ENCODE data around the gene PREB. TPM values are rescaled to one million over a fixed set of nuclear protein-coding genes. Genes with fewer than 3 reads are reported as not detected.
A peak's percentile ranks its signal among the peaks of the same experiment; 100 is the strongest.

PREB gene
- total and polyA plus RNA-seq, 2 of the 13 experiments (the other 11 are each of a cell fraction or from before 2014, with no cell fraction given) = 112 to 192 TPM

DNA sequence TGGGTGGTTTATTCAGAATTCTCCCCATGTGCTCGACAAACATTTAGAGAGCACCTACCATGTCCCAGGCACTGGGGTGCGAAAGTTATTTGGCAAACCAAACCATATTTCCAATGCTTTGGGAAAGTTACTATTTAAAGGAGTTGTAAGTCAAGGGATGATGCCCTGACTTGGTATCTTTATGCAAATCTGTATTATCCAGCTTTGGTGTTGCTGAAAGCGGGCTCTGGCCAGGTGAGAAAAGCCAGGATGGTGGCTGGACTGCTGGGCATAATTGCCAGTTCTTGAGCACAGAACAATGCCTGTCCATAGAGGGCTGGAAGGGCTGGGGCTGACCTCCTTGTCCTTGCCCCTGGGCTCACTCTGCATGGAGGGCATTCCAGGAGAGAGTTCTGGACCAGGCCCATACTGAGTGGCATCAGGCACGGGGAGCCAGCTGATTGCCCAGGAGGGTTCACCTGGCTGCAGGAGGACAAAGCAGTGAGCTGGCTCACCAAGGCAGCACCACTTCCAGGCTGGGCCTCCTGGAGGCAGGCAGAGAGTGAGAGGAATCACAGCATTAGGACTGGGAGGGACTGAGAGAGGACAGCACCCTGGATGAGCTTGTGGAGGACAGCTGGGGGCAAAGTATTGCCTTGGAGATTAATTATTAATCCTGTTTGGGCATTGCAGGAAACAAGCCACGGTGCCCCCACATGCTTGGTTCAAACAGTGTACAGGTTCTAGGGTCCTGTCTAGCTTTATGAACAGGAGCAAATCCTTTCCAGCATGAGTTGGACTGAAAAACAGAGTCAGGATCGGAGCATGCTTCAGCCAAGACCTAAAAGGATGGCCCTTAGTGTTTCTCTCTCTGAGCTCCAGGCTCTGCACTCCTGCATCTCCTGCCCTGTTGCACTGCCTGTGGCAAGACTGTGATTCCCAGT, 40.7 kb downstream of the PREB start (continued):
- TF ChIP-seq, protein P1, sequence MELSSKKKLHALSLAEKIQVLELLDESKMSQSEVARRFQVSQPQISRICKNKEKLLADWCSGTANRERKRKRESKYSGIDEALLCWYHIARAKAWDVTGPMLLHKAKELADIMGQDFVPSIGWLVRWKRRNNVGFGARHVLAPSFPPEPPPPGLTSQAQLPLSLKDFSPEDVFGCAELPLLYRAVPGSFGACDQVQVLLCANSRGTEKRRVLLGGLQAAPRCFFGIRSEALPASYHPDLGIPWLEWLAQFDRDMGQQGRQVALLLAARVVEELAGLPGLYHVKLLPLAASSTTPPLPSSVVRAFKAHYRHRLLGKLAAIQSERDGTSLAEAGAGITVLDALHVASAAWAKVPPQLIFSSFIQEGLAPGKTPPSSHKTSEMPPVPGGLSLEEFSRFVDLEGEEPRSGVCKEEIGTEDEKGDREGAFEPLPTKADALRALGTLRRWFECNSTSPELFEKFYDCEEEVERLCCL (CRISPR knock-in tag; IDR thresholded peaks at IDR 0.05; ENCODE audit: borderline replicate concordance) = no peak
- TF ChIP-seq ARID2 (CRISPR knock-in tag; IDR thresholded peaks at IDR 0.05; ENCODE audit: borderline replicate concordance) (0 out of 2 replicates have a peak, but pooled peaks have one; percentile 78), CCAR2 (optimal IDR thresholded peaks at IDR 0.05; ENCODE audit: low read depth, low read length) (no peak), RFX5 (IDR thresholded peaks at IDR 0.05; ENCODE audit: low read depth, low read length) (no peak), ZNF20 (CRISPR knock-in tag; IDR thresholded peaks at IDR 0.05) (no peak), TEAD2 (CRISPR knock-in tag; IDR thresholded peaks at IDR 0.05) (no peak), THAP11 (CRISPR knock-in tag; IDR thresholded peaks at IDR 0.05) (peak; percentile 86), KLF9 (CRISPR knock-in tag; IDR thresholded peaks at IDR 0.05; ENCODE audit: low read depth) (no peak), POGZ (CRISPR knock-in tag; IDR thresholded peaks at IDR 0.05) (no peak), ZKSCAN1 (IDR thresholded peaks at IDR 0.05; ENCODE audit: low read length) (no peak), NFE2L1 (CRISPR knock-in tag; IDR thresholded peaks at IDR 0.05; ENCODE audit: borderline replicate concordance) (no peak; the same call in 1 of the 2 replicates), SRF (IDR thresholded peaks at IDR 0.05; ENCODE audit: low read depth, low read length) (no peak), YEATS4 (CRISPR knock-in tag; IDR thresholded peaks at IDR 0.05; ENCODE audit: borderline replicate concordance) (peak; percentile 78), ZNF598 (CRISPR knock-in tag; IDR thresholded peaks at IDR 0.05; ENCODE audit: borderline replicate concordance) (peak; percentile 92), ZNF841 (CRISPR knock-in tag; IDR thresholded peaks at IDR 0.05; ENCODE audit: borderline replicate concordance) (no peak), ZNF777 (CRISPR knock-in tag; IDR thresholded peaks at IDR 0.05) (no peak), IRX3 (CRISPR knock-in tag; IDR thresholded peaks at IDR 0.05; ENCODE audit: borderline replicate concordance, low read depth) (no peak; the same call in 1 of the 2 replicates), ZNF3 (CRISPR knock-in tag; IDR thresholded peaks at IDR 0.05) (no peak)
- TF ChIP-seq, protein P2, sequence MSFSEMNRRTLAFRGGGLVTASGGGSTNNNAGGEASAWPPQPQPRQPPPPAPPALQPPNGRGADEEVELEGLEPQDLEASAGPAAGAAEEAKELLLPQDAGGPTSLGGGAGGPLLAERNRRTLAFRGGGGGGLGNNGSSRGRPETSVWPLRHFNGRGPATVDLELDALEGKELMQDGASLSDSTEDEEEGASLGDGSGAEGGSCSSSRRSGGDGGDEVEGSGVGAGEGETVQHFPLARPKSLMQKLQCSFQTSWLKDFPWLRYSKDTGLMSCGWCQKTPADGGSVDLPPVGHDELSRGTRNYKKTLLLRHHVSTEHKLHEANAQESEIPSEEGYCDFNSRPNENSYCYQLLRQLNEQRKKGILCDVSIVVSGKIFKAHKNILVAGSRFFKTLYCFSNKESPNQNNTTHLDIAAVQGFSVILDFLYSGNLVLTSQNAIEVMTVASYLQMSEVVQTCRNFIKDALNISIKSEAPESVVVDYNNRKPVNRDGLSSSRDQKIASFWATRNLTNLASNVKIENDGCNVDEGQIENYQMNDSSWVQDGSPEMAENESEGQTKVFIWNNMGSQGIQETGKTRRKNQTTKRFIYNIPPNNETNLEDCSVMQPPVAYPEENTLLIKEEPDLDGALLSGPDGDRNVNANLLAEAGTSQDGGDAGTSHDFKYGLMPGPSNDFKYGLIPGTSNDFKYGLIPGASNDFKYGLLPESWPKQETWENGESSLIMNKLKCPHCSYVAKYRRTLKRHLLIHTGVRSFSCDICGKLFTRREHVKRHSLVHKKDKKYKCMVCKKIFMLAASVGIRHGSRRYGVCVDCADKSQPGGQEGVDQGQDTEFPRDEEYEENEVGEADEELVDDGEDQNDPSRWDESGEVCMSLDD (CRISPR knock-in tag; IDR thresholded peaks at IDR 0.05; ENCODE audit: borderline replicate concordance) = no peak
- TF ChIP-seq, protein P3, sequence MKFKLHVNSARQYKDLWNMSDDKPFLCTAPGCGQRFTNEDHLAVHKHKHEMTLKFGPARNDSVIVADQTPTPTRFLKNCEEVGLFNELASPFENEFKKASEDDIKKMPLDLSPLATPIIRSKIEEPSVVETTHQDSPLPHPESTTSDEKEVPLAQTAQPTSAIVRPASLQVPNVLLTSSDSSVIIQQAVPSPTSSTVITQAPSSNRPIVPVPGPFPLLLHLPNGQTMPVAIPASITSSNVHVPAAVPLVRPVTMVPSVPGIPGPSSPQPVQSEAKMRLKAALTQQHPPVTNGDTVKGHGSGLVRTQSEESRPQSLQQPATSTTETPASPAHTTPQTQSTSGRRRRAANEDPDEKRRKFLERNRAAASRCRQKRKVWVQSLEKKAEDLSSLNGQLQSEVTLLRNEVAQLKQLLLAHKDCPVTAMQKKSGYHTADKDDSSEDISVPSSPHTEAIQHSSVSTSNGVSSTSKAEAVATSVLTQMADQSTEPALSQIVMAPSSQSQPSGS (CRISPR knock-in tag; IDR thresholded peaks at IDR 0.05) = peak; percentile 63
- TF ChIP-seq, protein P4, sequence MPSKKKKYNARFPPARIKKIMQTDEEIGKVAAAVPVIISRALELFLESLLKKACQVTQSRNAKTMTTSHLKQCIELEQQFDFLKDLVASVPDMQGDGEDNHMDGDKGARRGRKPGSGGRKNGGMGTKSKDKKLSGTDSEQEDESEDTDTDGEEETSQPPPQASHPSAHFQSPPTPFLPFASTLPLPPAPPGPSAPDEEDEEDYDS (CRISPR knock-in tag; IDR thresholded peaks at IDR 0.05) = peak; percentile 91
- TF ChIP-seq, protein P5, sequence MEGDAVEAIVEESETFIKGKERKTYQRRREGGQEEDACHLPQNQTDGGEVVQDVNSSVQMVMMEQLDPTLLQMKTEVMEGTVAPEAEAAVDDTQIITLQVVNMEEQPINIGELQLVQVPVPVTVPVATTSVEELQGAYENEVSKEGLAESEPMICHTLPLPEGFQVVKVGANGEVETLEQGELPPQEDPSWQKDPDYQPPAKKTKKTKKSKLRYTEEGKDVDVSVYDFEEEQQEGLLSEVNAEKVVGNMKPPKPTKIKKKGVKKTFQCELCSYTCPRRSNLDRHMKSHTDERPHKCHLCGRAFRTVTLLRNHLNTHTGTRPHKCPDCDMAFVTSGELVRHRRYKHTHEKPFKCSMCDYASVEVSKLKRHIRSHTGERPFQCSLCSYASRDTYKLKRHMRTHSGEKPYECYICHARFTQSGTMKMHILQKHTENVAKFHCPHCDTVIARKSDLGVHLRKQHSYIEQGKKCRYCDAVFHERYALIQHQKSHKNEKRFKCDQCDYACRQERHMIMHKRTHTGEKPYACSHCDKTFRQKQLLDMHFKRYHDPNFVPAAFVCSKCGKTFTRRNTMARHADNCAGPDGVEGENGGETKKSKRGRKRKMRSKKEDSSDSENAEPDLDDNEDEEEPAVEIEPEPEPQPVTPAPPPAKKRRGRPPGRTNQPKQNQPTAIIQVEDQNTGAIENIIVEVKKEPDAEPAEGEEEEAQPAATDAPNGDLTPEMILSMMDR (CRISPR knock-in tag; IDR thresholded peaks at IDR 0.05) = peak; percentile 60

Data from HepG2 (cell line).